Stimulated activated effector memory CD8-positive, alpha-beta T cell treated with anti-CD3 and anti-CD28 coated beads, Interleukin-12 subunit alpha, Interleukin-12 subunit beta, amount 100 ng/mL, for 72 hours (primary cell): ENCODE measurements around the gene NOCT.
"Not testable (repeated sequence)": the region's sequence is repeated elsewhere in the genome, so short reads cannot be mapped to it uniquely, and the experiment has no call there.

Experiments used
- ATAC-seq: fragments of 150-1000 bp; cut with Tn5 transposase; 2 replicates; pipeline ENCODE4 v1.10.0; 2021
- DNase-seq, 2 donors: peaks; one replicate each; pipeline ENCODE4 v3.0.0; 2021 to 2022; ENCODE audit warnings: low spot score in 2 of 2
- H3K27ac Mint-ChIP-seq: one replicate; pipeline ENCODE4 v1.8.0; 2022; ENCODE audit warnings: mild to moderate bottlenecking, mixed read lengths
- H3K36me3 Mint-ChIP-seq: one replicate; pipeline ENCODE4 v1.8.0; 2022; ENCODE audit warnings: mild to moderate bottlenecking, mixed read lengths
- H3K4me1 Mint-ChIP-seq: one replicate; pipeline ENCODE4 v1.8.0; 2022; ENCODE audit warnings: mixed read lengths
- H3K4me3 Mint-ChIP-seq: one replicate; pipeline ENCODE4 v1.8.0; 2022; ENCODE audit warnings: mild to moderate bottlenecking, mixed read lengths
- H3K9me3 Mint-ChIP-seq: one replicate; pipeline ENCODE4 v1.8.0; 2022; ENCODE audit warnings: mixed read lengths

Gene NOCT

DNA sequence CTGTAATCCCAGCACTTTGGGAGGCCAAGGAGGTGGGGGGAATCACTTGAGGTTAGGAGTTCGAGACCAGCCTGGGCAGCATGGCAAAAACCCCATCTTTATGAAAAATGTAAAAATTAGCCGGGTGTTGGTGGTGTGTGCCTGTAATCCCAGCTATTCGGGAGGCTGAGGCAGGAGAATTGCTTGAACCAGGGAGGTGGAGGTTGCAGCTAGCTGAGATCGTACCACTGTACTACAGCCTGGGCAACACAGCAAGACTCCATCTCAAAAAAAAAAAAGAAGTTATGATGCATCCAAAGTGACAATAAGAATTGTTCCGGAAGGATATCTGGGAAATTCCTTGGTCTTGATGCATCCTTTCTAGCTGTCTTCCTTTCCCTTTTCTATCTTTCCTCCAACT, 7.3 kb downstream of the NOCT start:
- no peak for ATAC-seq
- Mint-ChIP-seq H3K9me3 (no peaks in the 10 kb centered on the region), H3K4me1 (peaks cover 15% of the 10 kb centered on the region), H3K36me3 (peaks cover 41% of the 10 kb centered on the region), H3K4me3 (no peak overlapping the region), H3K27ac (no peak overlapping the region)
- no peak for DNase-seq

DNA sequence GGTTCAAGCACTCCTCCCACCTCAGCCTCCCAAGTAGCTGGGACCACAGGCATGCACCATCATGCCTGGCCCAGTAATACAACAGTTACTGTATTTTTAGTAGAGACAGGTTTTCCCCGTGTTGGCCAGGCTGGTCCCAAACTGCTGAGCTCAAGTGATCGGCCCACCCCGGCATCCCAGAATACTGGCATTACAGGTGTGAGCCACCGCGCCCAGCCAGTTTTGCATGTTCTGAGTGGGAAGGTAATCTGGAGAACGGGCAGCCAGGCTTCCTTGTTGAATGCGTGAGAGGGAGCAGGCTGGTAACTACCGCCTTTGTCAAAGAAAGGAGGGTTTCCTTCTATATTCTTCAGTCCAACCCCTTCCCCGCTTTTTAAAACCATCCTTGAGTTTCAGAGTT, 9.1 kb downstream of the NOCT start:
- peaks cover 6% of the 10 kb centered on the region for H3K4me1 Mint-ChIP-seq
- H3K36me3 Mint-ChIP-seq = peaks cover 40% of the 10 kb centered on the region
- no peaks in the 10 kb centered on the region for H3K9me3 Mint-ChIP-seq
- ATAC-seq (no peak), DNase-seq (no peak)
- H3K4me3 Mint-ChIP-seq = no peak overlapping the region
- H3K27ac Mint-ChIP-seq = peak overlapping the region; percentile 34

DNA sequence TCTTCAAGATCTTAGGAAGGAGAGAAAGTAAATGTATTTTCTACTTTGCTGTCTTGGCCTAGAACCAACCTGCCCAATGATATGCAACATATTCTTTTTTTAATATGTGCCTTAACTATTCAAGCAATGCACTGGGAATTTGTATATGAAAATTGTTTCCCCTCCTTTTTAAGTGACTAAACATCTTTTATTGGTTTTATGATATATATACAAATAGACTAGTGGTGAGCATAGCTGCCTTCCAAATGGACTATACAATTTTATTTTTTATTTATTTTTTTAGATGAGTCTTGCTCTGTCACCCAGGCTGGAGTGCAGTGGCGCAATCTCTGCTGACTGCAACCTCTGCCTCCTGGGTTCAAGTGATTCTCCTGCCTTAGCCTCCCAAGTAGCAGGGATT, 10.3 kb downstream of the NOCT start:
- Mint-ChIP-seq H3K36me3 (peaks cover 33% of the 10 kb centered on the region), H3K4me3 (no peak overlapping the region), H3K27ac (no peak overlapping the region), H3K4me1 (peaks cover 10% of the 10 kb centered on the region), H3K9me3 (no peaks in the 10 kb centered on the region)
- ATAC-seq (no peak), DNase-seq (no peak)

DNA sequence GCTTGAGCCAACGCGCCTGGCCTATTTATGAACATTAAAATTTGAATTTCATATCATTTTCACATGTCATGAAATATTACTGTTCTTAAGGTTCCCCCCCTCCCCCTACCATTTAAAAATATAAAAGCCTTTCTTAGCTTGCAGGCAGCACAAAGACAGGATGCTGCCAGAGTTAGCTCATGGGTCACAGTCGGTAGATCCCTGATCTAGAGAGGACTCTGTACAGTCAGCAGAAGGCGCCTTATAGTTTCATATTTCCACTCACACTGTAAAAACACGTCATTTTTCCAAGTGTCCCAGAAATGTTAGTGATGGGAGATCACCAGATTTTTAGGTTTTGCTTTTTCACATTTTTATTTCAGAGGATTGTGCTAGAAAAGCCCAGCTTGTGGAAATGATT, 12.2 kb downstream of the NOCT start:
- no peak for ATAC-seq
- no peaks in the 10 kb centered on the region for H3K9me3 Mint-ChIP-seq

GRCh38 chr4:139028191-139028661, 12.6 kb downstream of the NOCT start:
- H3K27ac Mint-ChIP-seq = no peak overlapping the region
- H3K9me3 Mint-ChIP-seq = no peaks in the 10 kb centered on the region
- H3K4me3 Mint-ChIP-seq = no peak overlapping the region
- no peak for DNase-seq
- peaks cover 28% of the 10 kb centered on the region for H3K36me3 Mint-ChIP-seq
- H3K4me1 Mint-ChIP-seq = peaks cover 7% of the 10 kb centered on the region
- no peak for ATAC-seq

More for the DNA sequence above, 12.2 kb downstream of the NOCT start:
- Mint-ChIP-seq H3K4me3 (no peak overlapping the region), H3K27ac (no peak overlapping the region), H3K36me3 (peaks cover 29% of the 10 kb centered on the region), H3K4me1 (peaks cover 7% of the 10 kb centered on the region)
- DNase-seq = no peak

DNA sequence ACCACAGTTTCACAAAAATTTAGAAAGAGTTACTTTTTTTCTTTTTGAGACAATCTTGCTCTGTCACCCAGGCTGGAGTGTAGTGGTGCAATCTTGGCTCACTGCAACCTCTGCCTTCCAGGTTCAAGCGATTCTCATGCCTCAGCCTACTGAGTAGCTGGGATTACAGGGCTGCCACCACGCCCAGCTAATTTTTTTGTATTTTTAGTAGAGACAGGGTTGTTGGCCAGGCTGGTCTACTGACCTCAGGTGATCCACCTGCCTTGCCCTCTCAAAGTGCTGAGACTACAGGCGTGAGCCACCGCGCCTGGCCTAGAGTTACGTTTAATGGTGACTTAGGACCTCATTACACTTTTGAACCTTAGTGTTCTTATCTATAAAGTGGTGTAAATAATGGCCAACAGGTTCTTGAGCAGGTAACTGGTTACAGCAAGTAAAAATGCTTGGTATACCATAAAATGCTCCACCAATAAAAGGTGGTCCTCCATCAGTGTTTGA, 14.3 kb downstream of the NOCT start:
- H3K4me1 Mint-ChIP-seq = peaks cover 11% of the 10 kb centered on the region
- not testable (repeated sequence) for H3K4me3 Mint-ChIP-seq, DNase-seq, H3K27ac Mint-ChIP-seq, H3K9me3 Mint-ChIP-seq, ATAC-seq
- H3K36me3 Mint-ChIP-seq = peaks cover 17% of the 10 kb centered on the region

- peak; percentile 70 for ATAC-seq
- Mint-ChIP-seq H3K9me3 (no peaks in the 10 kb centered on the region), H3K4me1 (peaks cover 18% of the 10 kb centered on the region), H3K27ac (no peak overlapping the region), H3K36me3 (peaks cover 18% of the 10 kb centered on the region), H3K4me3 (no peak overlapping the region)
- peak; percentile 55 to 75 for DNase-seq
Observed at GRCh38 chr4:139030614-139031235, 15.1 kb downstream of the NOCT start.

DNA sequence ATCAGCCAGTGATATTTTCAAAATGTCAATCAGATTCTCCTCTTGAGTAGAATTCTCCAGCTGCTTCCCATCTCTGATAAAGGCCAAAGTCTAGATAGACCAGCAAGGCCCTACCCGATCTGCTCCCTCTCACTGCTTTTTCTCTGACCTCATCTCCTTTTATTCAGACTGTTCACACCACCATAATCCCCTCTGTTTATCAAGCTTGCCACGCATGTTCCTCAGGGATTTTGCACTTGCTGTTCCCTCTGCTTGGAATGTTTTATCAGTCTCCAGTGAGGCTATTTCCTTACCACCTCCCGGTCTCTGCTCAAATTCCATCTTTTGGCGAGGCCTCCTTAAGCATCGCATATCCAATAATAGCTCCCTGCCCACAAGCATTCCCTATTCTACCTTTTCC, 20.1 kb downstream of the NOCT start:
- ATAC-seq = no peak
- peaks cover 18% of the 10 kb centered on the region for H3K4me1 Mint-ChIP-seq
- H3K36me3 Mint-ChIP-seq = peaks cover 39% of the 10 kb centered on the region
- H3K27ac Mint-ChIP-seq = peak overlapping the region; percentile 21
- H3K4me3 Mint-ChIP-seq = no peak overlapping the region
- no peak for DNase-seq
- no peaks in the 10 kb centered on the region for H3K9me3 Mint-ChIP-seq

DNA sequence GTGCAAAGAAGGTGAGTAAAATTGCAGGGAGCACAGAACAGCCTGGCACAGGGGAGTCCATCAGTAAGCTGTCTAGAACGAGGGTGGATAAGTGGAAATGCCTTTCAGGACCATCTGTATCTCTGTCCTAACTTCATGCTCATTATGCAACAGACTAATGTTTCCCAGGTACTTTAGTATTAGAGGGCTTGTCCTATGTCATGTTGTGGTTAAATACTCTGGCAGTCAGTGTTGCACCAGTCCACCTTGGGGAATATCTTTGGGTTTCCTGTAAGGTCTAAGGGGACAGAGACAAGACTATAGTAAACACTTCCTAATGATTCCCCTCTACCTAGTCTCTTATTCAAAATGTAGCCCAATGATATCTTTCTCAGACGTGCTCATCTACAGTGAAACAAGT, 21.3 kb downstream of the NOCT start:
- Mint-ChIP-seq H3K4me3 (no peak overlapping the region), H3K36me3 (peaks cover 35% of the 10 kb centered on the region), H3K9me3 (no peaks in the 10 kb centered on the region), H3K4me1 (peaks cover 14% of the 10 kb centered on the region), H3K27ac (no peak overlapping the region)
- DNase-seq = no peak
- no peak for ATAC-seq

- Mint-ChIP-seq H3K36me3 (peaks cover 46% of the 10 kb centered on the region), H3K4me3 (no peak overlapping the region), H3K4me1 (peaks cover 14% of the 10 kb centered on the region), H3K27ac (no peak overlapping the region), H3K9me3 (no peaks in the 10 kb centered on the region)
- DNase-seq (no peak), ATAC-seq (no peak)
Observed at GRCh38 chr4:139038874-139039443, 23.4 kb downstream of the NOCT start.

- no peak for ATAC-seq
- Mint-ChIP-seq H3K4me1 (no peaks in the 10 kb centered on the region), H3K27ac (no peak overlapping the region), H3K4me3 (no peak overlapping the region), H3K36me3 (peaks cover 73% of the 10 kb centered on the region), H3K9me3 (no peaks in the 10 kb centered on the region)
- DNase-seq = no peak
Observed at GRCh38 chr4:139042981-139043460, 27.4 kb downstream of the NOCT start.

- H3K9me3 Mint-ChIP-seq = no peaks in the 10 kb centered on the region
- H3K36me3 Mint-ChIP-seq = peaks cover 84% of the 10 kb centered on the region
- H3K27ac Mint-ChIP-seq = peak overlapping the region; percentile 56
- H3K4me1 Mint-ChIP-seq = no peaks in the 10 kb centered on the region
- ATAC-seq = no peak
- H3K4me3 Mint-ChIP-seq = no peak overlapping the region
- DNase-seq = no peak
Observed at GRCh38 chr4:139044291-139044690, 28.7 kb downstream of the NOCT start.

GRCh38 chr4:139048026-139048425, 32.4 kb downstream of the NOCT start:
- ATAC-seq (no peak), DNase-seq (peak in 1 of 2 donors; percentile 29)
- Mint-ChIP-seq H3K9me3 (no peaks in the 10 kb centered on the region), H3K36me3 (peaks cover 96% of the 10 kb centered on the region), H3K4me1 (no peaks in the 10 kb centered on the region), H3K27ac (no peak overlapping the region), H3K4me3 (no peak overlapping the region)

DNA sequence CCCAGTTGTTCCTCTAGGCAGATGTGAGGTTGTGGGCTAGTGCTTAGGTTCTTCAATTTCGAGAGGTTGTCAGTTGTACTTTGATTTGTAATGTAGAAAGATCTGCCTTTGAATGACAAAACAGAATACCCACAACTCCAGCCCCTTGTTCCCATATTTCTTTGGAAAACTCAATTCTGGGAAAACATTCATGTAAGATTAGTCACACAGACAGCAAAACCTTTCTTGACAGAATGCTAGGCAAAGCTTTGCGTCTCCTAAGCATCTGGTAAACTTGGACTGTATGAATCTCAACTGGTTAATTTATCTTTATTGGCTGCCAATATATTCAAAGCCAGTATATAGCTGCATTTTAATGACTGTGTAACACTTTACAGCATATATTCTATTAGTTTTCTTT, 34.9 kb downstream of the NOCT start:
- Mint-ChIP-seq H3K9me3 (no peaks in the 10 kb centered on the region), H3K4me1 (peaks cover 13% of the 10 kb centered on the region), H3K4me3 (no peak overlapping the region), H3K27ac (peak overlapping the region; percentile 18), H3K36me3 (peaks cover 92% of the 10 kb centered on the region)
- no peak for ATAC-seq
- DNase-seq = no peak

DNA sequence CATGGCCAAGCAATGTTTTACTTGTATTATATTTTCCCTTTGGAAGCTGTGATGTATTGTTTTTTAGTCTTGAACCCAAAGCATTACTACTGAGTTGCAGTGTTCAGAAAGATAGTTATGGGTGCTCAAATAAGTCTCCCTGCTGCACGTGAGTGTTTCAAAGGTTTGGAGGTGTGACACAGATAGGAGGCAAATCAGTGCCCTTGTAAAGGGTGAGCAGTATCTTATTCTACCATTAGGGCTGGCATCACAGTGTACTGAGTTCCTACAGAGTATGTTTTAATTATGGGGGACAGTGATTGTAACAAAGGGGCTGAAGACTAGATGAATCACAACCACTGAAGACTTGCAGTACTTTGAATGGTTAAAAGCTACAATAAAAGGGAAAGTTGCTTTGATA, 38.3 kb downstream of the NOCT start:
- Mint-ChIP-seq H3K4me1 (peaks cover 22% of the 10 kb centered on the region), H3K36me3 (peaks cover 92% of the 10 kb centered on the region), H3K27ac (peak overlapping the region; percentile 73), H3K4me3 (no peak overlapping the region), H3K9me3 (no peaks in the 10 kb centered on the region)
- no peak for ATAC-seq
- DNase-seq = no peak
